Astrocyte (in vitro differentiated cells and primary cell): ENCODE results near the gene CIAO3.

Experiments used
- CTCF ChIP-seq: IDR thresholded peaks from 2 replicates; pipeline ENCODE4 v1.5.1; 2011; ENCODE audit warnings: low read depth, mild to moderate bottlenecking, inconsistent platforms, low read length, moderate library complexity; ENCODE audit not compliant: insufficient read depth
- EZH2 ChIP-seq: IDR thresholded peaks from 2 replicates; pipeline ENCODE4 v1.6.1; 2012; ENCODE audit warnings: mild to moderate bottlenecking, low read length, inconsistent platforms; ENCODE audit not compliant: insufficient read depth

- no peak for TF ChIP-seq EZH2
- no peak for TF ChIP-seq CTCF
Observed at GRCh38 chr16:787321-787966, 46.6 kb upstream of the CIAO3 start.
